HCT116 (cell line): ENCODE results near the gene PPFIA2. TPM values are rescaled to one million over a fixed set of nuclear protein-coding genes. Genes with fewer than 3 reads are reported as not detected.

Experiments
- ATAC-seq: fragments of 200-7000 bp; cut with Tn5 transposase; 2 replicates; pipeline ENCODE4 v1.9.1; 2020; ENCODE audit warnings: mild to moderate bottlenecking, moderate library complexity
- BruUV-seq: library from RNA; stranded (reverse); fragments of 400-500 nt; replicated peaks from 2 replicates; lab custom pipeline; 2021; lab: Mats Ljungman, UMichigan
- CTCF ChIA-PET: fragments of 300-600 bp; sonication (Branson Sonifier 250); formaldehyde crosslinking; loops from one replicate; lab custom pipeline; 2021; ENCODE audit warnings: antibody characterized with exemption; lab: Charles Lee
- POLR2A ChIA-PET: fragments of 300-600, 350-600 bp; sonication (Branson Sonifier 250); formaldehyde crosslinking; loops from one replicate; lab custom pipeline; 2021; ENCODE audit warnings: antibody characterized with exemption; lab: Charles Lee
- RAD21 ChIA-PET, 2 experiments: fragments of 300-600 bp; sonication (Branson Sonifier 250); formaldehyde crosslinking; loops; one replicate each; lab custom pipeline; 2023; ENCODE audit warnings: low total read pairs in 2 of 2; ENCODE audit not compliant: uncharacterized antibody in 2 of 2, unreplicated experiment in 2 of 2, low non-redundant PET in 1 of 2; lab: Charles Lee
- DNase-seq: peaks from one replicate; pipeline ENCODE4 v3.0.0-alpha.2; 2010; ENCODE audit warnings: low read depth, low spot score
- H2AFZ ChIP-seq: fragments of 200-600 bp; shearing (Covaris generic), sonication (generic); 2 replicates; pipeline ENCODE4 v1.6.1; 2017; ENCODE audit warnings: low read depth, mixed run types, mixed read lengths, antibody characterized with exemption, low read length; ENCODE audit not compliant: poor library complexity, severe bottlenecking
- H3K27ac ChIP-seq: 2 replicates; pipeline ENCODE4 v1.5.1; 2012; ENCODE audit warnings: low read depth, low read length
- H3K27me3 ChIP-seq: fragments of 200-600 bp; sonication (generic); 2 replicates; pipeline ENCODE4 v1.6.1; 2016; ENCODE audit warnings: mixed run types, low read length, mixed read lengths; ENCODE audit not compliant: insufficient read depth
- H3K36me3 ChIP-seq, 2 experiments: fragments of 200-500 bp in 1 of 2; fragments of 200-600 bp in 1 of 2; sonication (Bioruptor generic) in 1 of 2; sonication (generic) in 1 of 2; 2 replicates each; pipeline versions ENCODE4 v1.5.1 to v1.6.1; 2014 to 2016; ENCODE audit warnings: low read length in 2 of 2, inconsistent platforms in 1 of 2, mixed read lengths in 1 of 2, mixed run types in 1 of 2; ENCODE audit not compliant: insufficient read depth in 2 of 2, control insufficient read depth in 1 of 2
- H3K4me1 ChIP-seq, 2 experiments: fragments of 200-600 bp in 1 of 2; sonication (generic) in 1 of 2; 2 replicates each; pipeline versions ENCODE4 v1.5.1 to v1.6.1; 2012 to 2017; ENCODE audit warnings: low read length in 2 of 2, inconsistent platforms in 1 of 2, mild to moderate bottlenecking in 1 of 2, mixed read lengths in 1 of 2, mixed run types in 1 of 2, moderate library complexity in 1 of 2; ENCODE audit not compliant: insufficient read depth in 2 of 2, control insufficient read depth in 1 of 2
- H3K4me2 ChIP-seq: fragments of 200-600 bp; sonication (generic); 2 replicates; pipeline ENCODE4 v1.6.1; 2017; ENCODE audit warnings: mixed run types, low read length, mixed read lengths
- H3K4me3 ChIP-seq, 2 experiments: fragments of 200-600 bp in 1 of 2; sonication (generic) in 1 of 2; replicated peaks in 1 of 2; 2 replicates each; pipeline ENCODE4 v1.5.1; 2011 to 2016; ENCODE audit warnings: low read length in 2 of 2, control low read depth in 1 of 2, low read depth in 1 of 2, mild to moderate bottlenecking in 1 of 2, mixed read lengths in 1 of 2, mixed run types in 1 of 2
- H3K79me2 ChIP-seq: fragments of 200-600 bp; sonication (generic); 2 replicates; pipeline ENCODE4 v1.6.1; 2017; ENCODE audit warnings: mild to moderate bottlenecking, mixed run types, low read length, moderate library complexity, mixed read lengths; ENCODE audit not compliant: insufficient read depth
- H3K9ac ChIP-seq: fragments of 200-600 bp; sonication (generic); 2 replicates; pipeline ENCODE4 v1.6.1; 2016; ENCODE audit warnings: low read length, mixed read lengths
- H3K9me2 ChIP-seq: fragments of 200-600 bp; sonication (generic), shearing (Covaris generic); 2 replicates; pipeline ENCODE4 v1.6.1; 2017; ENCODE audit warnings: mixed run types, mild to moderate bottlenecking, moderate library complexity; ENCODE audit not compliant: insufficient read depth
- H3K9me3 ChIP-seq, 2 experiments: fragments of 200-500 bp in 1 of 2; fragments of 200-600 bp in 1 of 2; sonication (Bioruptor generic) in 1 of 2; sonication (generic) in 1 of 2; 2 replicates each; pipeline ENCODE4 v1.6.1; 2014 to 2017; ENCODE audit warnings: low read length in 2 of 2, mixed read lengths in 2 of 2, inconsistent platforms in 1 of 2, low read depth in 1 of 2, mild to moderate bottlenecking in 1 of 2, mixed run types in 1 of 2, moderate library complexity in 1 of 2; ENCODE audit not compliant: control insufficient read depth in 1 of 2, insufficient read depth in 1 of 2
- H4K20me1 ChIP-seq: fragments of 200-600 bp; sonication (generic), shearing (Covaris generic); 2 replicates; pipeline ENCODE4 v1.6.1; 2017; ENCODE audit warnings: mixed run types, mild to moderate bottlenecking, moderate library complexity; ENCODE audit not compliant: insufficient read depth
- CEBPB ChIP-seq: IDR thresholded peaks from 2 replicates; pipeline ENCODE4 v1.6.1; 2012; ENCODE audit warnings: low read depth
- EZH2phosphoT487 ChIP-seq: fragments of 200-600 bp; IDR thresholded peaks from 2 replicates; pipeline ENCODE4 v1.6.1; 2018; ENCODE audit warnings: antibody characterized with exemption, borderline replicate concordance
- RAD21 ChIP-seq: IDR thresholded peaks from 2 replicates; pipeline ENCODE4 v1.6.1; 2012; ENCODE audit warnings: low read depth, mild to moderate bottlenecking
- SIN3A ChIP-seq: IDR thresholded peaks from 2 replicates; pipeline ENCODE4 v1.6.1; 2012; ENCODE audit warnings: low read depth
- TCF7L2 ChIP-seq: IDR thresholded peaks from 2 replicates; pipeline ENCODE4 v1.7.0; 2011; ENCODE audit warnings: borderline replicate concordance, inconsistent platforms; ENCODE audit not compliant: insufficient read depth, insufficient read length; ENCODE audit errors: extremely low read depth
- ZFX ChIP-seq: fragments of 450-650 bp; IDR thresholded peaks from 2 replicates; pipeline ENCODE4 v1.6.1; 2017
- intact Hi-C: fragments of 100-400 bp; cut with micrococcal nuclease; formaldehyde crosslinking; loops from 2 replicates; pipeline ENCODE4 v1.10.0; 2022
- total RNA-seq: library from RNA; stranded (reverse); gene quantifications from one replicate; pipeline ENCODE4 v1.2.1, GENCODE V29; 2021; ENCODE audit not compliant: unreplicated experiment
- TF ChIP-seq, protein P1 (sequence below), 3 experiments: fragments of 200-600 bp in 1 of 3; sonication (generic) in 1 of 3; IDR thresholded peaks in 2 of 3; conservative IDR thresholded peaks in 1 of 3; 2 replicates each; pipeline ENCODE4 v1.5.1; 2012 to 2017; ENCODE audit warnings: low read depth in 2 of 3, low read length in 2 of 3, antibody characterized with exemption in 1 of 3, borderline replicate concordance in 1 of 3, control low read depth in 1 of 3, mild to moderate bottlenecking in 1 of 3, mixed read lengths in 1 of 3, mixed run types in 1 of 3, moderate library complexity in 1 of 3; ENCODE audit not compliant: insufficient read depth in 1 of 3
- TF ChIP-seq, protein P2 (sequence below): IDR thresholded peaks from 2 replicates; pipeline ENCODE4 v1.6.1; 2011; ENCODE audit warnings: mild to moderate bottlenecking, low read length, moderate library complexity; ENCODE audit not compliant: insufficient replicate concordance; ENCODE audit errors: extremely low read depth

The PPFIA2 gene
- total RNA-seq, 1 experiment from 2014 or later: not detected

DNA sequence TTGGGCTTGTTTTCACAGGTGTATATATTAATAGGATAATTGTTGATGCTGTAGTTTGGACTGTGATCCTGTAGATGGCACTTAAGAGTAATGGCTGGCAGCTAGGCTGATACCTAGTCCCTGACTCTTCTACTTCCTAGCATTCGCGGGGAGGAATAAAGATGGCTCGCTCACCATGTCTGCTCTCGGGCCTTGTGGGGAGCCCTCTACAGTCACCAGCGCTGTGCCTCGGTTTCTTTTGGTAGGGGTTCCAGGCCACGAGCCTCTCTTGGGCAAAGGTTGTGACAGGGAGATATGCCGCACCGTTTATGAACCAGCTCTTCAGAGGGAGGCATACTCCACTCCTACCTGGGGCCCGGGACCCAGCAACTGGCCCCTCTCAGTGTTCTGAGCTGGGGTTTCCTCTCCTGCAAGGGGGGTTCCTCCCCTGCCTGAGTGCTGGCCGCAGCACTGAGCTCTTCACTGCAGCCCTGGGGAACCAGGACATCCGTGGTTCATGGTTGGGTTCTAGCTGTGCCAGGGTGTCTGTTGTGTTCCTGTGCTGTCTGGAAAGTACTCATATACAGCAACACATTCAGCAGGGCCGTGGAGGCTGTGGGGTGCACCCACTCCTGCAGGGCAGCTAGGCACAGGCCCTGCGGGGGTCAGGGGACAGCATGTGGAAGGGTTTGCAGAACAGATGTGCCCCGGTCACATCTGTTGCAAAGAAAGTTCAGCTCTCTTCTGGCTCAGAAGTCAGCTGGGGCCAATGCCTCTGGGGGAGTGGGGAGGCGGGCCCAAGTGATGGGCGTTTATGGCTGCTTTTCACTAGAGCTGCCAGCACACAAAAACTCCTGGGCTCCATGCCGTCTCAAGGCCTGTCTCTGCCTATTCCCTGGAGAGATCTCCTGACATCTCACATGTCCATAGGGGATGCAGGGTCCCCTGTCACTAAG lies 147.9 kb downstream of the PPFIA2 start:
- Histone ChIP-seq H3K4me1 (no peaks in the 10 kb centered on the region), H3K36me3 (no peaks in the 10 kb centered on the region), H3K27ac (no peak overlapping the region), H2AFZ (no peak overlapping the region), H3K9me3 (no peaks in the 10 kb centered on the region), H3K4me3 (no peak overlapping the region), H3K9ac (no peak overlapping the region), H3K4me2 (no peak overlapping the region), H4K20me1 (no peaks in the 10 kb centered on the region), H3K27me3 (no peaks in the 10 kb centered on the region), H3K9me2 (no peaks in the 10 kb centered on the region), H3K79me2 (no peaks in the 10 kb centered on the region)
- TF ChIP-seq, protein P1, sequence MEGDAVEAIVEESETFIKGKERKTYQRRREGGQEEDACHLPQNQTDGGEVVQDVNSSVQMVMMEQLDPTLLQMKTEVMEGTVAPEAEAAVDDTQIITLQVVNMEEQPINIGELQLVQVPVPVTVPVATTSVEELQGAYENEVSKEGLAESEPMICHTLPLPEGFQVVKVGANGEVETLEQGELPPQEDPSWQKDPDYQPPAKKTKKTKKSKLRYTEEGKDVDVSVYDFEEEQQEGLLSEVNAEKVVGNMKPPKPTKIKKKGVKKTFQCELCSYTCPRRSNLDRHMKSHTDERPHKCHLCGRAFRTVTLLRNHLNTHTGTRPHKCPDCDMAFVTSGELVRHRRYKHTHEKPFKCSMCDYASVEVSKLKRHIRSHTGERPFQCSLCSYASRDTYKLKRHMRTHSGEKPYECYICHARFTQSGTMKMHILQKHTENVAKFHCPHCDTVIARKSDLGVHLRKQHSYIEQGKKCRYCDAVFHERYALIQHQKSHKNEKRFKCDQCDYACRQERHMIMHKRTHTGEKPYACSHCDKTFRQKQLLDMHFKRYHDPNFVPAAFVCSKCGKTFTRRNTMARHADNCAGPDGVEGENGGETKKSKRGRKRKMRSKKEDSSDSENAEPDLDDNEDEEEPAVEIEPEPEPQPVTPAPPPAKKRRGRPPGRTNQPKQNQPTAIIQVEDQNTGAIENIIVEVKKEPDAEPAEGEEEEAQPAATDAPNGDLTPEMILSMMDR (IDR thresholded peaks at IDR 0.05 in 2 of 3, conservative IDR thresholded peaks at IDR 0.05 in 1 of 3; ENCODE audit: borderline replicate concordance in 1 of 3, insufficient read depth in 1 of 3, low read depth in 2 of 3, low read length in 2 of 3): peak in 2 of 3 experiments; percentile 42 to 47; a peak in 3 of 6 replicates
- TF ChIP-seq CEBPB: no peak
- no peak for TF ChIP-seq EZH2phosphoT487
- no peak for TF ChIP-seq SIN3A
- TF ChIP-seq RAD21: peak; percentile 24
- TF ChIP-seq ZFX: no peak
- TF ChIP-seq, protein P2, sequence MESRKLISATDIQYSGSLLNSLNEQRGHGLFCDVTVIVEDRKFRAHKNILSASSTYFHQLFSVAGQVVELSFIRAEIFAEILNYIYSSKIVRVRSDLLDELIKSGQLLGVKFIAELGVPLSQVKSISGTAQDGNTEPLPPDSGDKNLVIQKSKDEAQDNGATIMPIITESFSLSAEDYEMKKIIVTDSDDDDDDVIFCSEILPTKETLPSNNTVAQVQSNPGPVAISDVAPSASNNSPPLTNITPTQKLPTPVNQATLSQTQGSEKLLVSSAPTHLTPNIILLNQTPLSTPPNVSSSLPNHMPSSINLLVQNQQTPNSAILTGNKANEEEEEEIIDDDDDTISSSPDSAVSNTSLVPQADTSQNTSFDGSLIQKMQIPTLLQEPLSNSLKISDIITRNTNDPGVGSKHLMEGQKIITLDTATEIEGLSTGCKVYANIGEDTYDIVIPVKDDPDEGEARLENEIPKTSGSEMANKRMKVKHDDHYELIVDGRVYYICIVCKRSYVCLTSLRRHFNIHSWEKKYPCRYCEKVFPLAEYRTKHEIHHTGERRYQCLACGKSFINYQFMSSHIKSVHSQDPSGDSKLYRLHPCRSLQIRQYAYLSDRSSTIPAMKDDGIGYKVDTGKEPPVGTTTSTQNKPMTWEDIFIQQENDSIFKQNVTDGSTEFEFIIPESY: no peak
- no peak for TF ChIP-seq TCF7L2
- BruUV-seq: no TSS peak
- CTCF ChIA-PET: interaction anchor here (0.7 to 1.8 kb wide), 5 partner anchors 11 to 33 kb away, joined by 3 to 4 read pairs (median 3); no protein-coding TSS in a partner anchor
- POLR2A ChIA-PET: no interaction called here
- DNase-seq (no peak), ATAC-seq (peak; percentile 93)
- intact Hi-C loops: no loop called here
- RAD21 ChIA-PET: no interaction called here
